Neural cell (in vitro differentiated cells): Measurements from ENCODE around the gene C5AR1. TPM values are rescaled to one million over a fixed set of nuclear protein-coding genes. Genes with fewer than 3 reads are reported as not detected.

Experiments
- H2AFZ ChIP-seq: fragments of 200-600, 300-800 bp; sonication (generic), shearing (Covaris generic); 2 replicates; pipeline ENCODE4 v1.6.0; 2014; ENCODE audit warnings: low read depth, mild to moderate bottlenecking, antibody characterized with exemption, low read length, moderate library complexity
- H3F3A ChIP-seq: fragments of 200-600 bp; shearing (Covaris generic); 2 replicates; pipeline ENCODE4 v1.6.1; 2016; ENCODE audit warnings: mild to moderate bottlenecking, moderate library complexity, mixed read lengths, antibody characterized with exemption, low read length; ENCODE audit not compliant: insufficient read depth, poor library complexity, severe bottlenecking
- H3K27ac ChIP-seq: fragments of 200-600, 300-800 bp; sonication (generic), shearing (Covaris generic); 2 replicates; pipeline ENCODE4 v1.5.1; 2014; ENCODE audit warnings: mild to moderate bottlenecking, low read length, moderate library complexity
- H3K27me3 ChIP-seq: fragments of 300-800, 200-600 bp; sonication (generic), shearing (Covaris generic); 2 replicates; pipeline ENCODE4 v1.6.0; 2014; ENCODE audit warnings: mild to moderate bottlenecking, low read depth, low read length, moderate library complexity; ENCODE audit not compliant: insufficient read depth
- H3K36me3 ChIP-seq: fragments of 300-800, 200-600 bp; sonication (generic), shearing (Covaris generic); 2 replicates; pipeline ENCODE4 v1.5.1; 2014; ENCODE audit warnings: mild to moderate bottlenecking, antibody characterized with exemption, low read length, moderate library complexity; ENCODE audit not compliant: insufficient read depth
- H3K4me2 ChIP-seq: fragments of 300-800, 200-600 bp; sonication (generic), shearing (Covaris generic); 2 replicates; pipeline ENCODE4 v1.6.0; 2014; ENCODE audit warnings: mild to moderate bottlenecking, low read length
- H3K4me3 ChIP-seq: fragments of 300-800, 200-600 bp; sonication (generic), shearing (Covaris generic); 2 replicates; pipeline ENCODE4 v1.5.1; 2014; ENCODE audit warnings: mild to moderate bottlenecking, low read length, moderate library complexity
- H3K79me2 ChIP-seq: fragments of 200-600 bp; shearing (Covaris generic); replicated peaks from 2 replicates; pipeline ENCODE4 v1.6.0; 2014; ENCODE audit warnings: mild to moderate bottlenecking, low read length, moderate library complexity; ENCODE audit not compliant: insufficient read depth
- H3K9ac ChIP-seq: fragments of 300-800, 200-600 bp; sonication (generic), shearing (Covaris generic); 2 replicates; pipeline ENCODE4 v1.6.1; 2016; ENCODE audit warnings: mild to moderate bottlenecking, low read length, mixed read lengths
- H3K9me2 ChIP-seq: fragments of 200-600 bp; shearing (Covaris generic); 2 replicates; pipeline ENCODE4 v1.6.1; 2016; ENCODE audit warnings: mild to moderate bottlenecking, low read length, mixed read lengths; ENCODE audit not compliant: insufficient read depth
- H3K9me3 ChIP-seq: fragments of 200-600, 300-800 bp; sonication (generic), shearing (Covaris generic); 2 replicates; pipeline ENCODE4 v1.6.1; 2016; ENCODE audit warnings: mild to moderate bottlenecking, mixed run types, low read length, moderate library complexity, mixed read lengths
- H4K20me1 ChIP-seq: fragments of 200-600 bp; shearing (Covaris generic); 2 replicates; pipeline ENCODE4 v1.6.1; 2016; ENCODE audit warnings: mild to moderate bottlenecking, mixed run types; ENCODE audit not compliant: insufficient read depth
- CTCF ChIP-seq: fragments of 450-650 bp; IDR thresholded peaks from 2 replicates; pipeline ENCODE4 v1.5.1; 2014; ENCODE audit warnings: antibody characterized with exemption, mild to moderate bottlenecking, moderate library complexity; ENCODE audit not compliant: poor library complexity, severe bottlenecking
- EP300 ChIP-seq: fragments of 450-650 bp; conservative IDR thresholded peaks from 2 replicates; pipeline ENCODE4 v1.6.1; 2014; ENCODE audit warnings: antibody characterized with exemption, mild to moderate bottlenecking, moderate library complexity; ENCODE audit not compliant: poor library complexity, severe bottlenecking
- EZH2 ChIP-seq: fragments of 200-600, 300-800 bp; shearing (Covaris generic), sonication (generic); IDR thresholded peaks from 2 replicates; pipeline ENCODE4 v1.6.1; 2014; ENCODE audit warnings: antibody characterized with exemption, low read length, borderline replicate concordance, mild to moderate bottlenecking; ENCODE audit not compliant: insufficient read depth, poor library complexity, severe bottlenecking
- MXI1 ChIP-seq: fragments of 450-650 bp; conservative IDR thresholded peaks from 2 replicates; pipeline ENCODE4 v1.6.1; 2014; ENCODE audit warnings: antibody characterized with exemption, mild to moderate bottlenecking; ENCODE audit not compliant: poor library complexity, severe bottlenecking
- POLR2AphosphoS5 ChIP-seq: IDR thresholded peaks from 2 replicates; pipeline ENCODE4 v1.6.1; 2012
- RAD21 ChIP-seq: fragments of 450-650 bp; conservative IDR thresholded peaks from 2 replicates; pipeline ENCODE4 v1.6.1; 2014; ENCODE audit warnings: antibody characterized with exemption, mild to moderate bottlenecking, moderate library complexity
- REST ChIP-seq: IDR thresholded peaks from 2 replicates; pipeline ENCODE4 v1.6.1; 2012; ENCODE audit warnings: borderline replicate concordance
- SMC3 ChIP-seq: fragments of 450-650 bp; conservative IDR thresholded peaks from 2 replicates; pipeline ENCODE4 v1.6.1; 2014; ENCODE audit warnings: antibody characterized with exemption, mild to moderate bottlenecking, moderate library complexity; ENCODE audit not compliant: poor library complexity
- TAF1 ChIP-seq: IDR thresholded peaks from 2 replicates; pipeline ENCODE4 v1.6.1; 2012; ENCODE audit warnings: low read depth
- polyA plus RNA-seq: library from polyadenylated mRNA; depleted of rRNA; stranded (reverse); fragments of >200 nt; gene quantifications from 2 replicates; pipeline ENCODE4 v1.2.3, GENCODE V29; 2014

The C5AR1 gene
- polyA plus RNA-seq, 1 donor from 2014 or later: not detected

DNA sequence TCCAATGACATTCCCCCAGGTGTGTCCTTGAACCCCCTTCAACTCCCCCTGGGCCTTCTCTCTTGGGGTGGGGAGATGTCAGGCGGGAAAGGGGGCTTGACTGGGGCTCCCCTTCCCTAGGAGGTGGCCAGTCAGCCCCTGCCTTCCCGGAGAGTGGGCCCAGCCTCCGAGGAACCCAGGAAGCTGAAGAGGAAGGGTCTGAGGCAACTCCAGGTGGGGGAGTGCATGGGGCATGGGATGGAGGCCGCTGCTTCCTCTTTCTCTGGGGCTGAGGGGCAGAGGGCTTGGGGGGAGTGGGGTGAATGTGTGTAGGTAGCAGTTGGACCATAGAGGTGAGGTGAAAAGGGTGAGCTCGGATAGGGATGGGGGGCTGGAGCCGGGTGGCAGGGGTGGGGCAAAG is 37.7 kb upstream of the C5AR1 start:
- no peak overlapping the region for H3K9ac ChIP-seq
- H3K9me3 ChIP-seq: no peaks in the 10 kb centered on the region
- no peak for TF ChIP-seq EZH2
- no peak for TF ChIP-seq REST
- TF ChIP-seq CTCF: no peak
- TF ChIP-seq SMC3: no peak
- TF ChIP-seq POLR2AphosphoS5: no peak
- TF ChIP-seq EP300: no peak
- TF ChIP-seq RAD21: no peak
- no peak for TF ChIP-seq TAF1
- no peak for TF ChIP-seq MXI1
- no peaks in the 10 kb centered on the region for H3K36me3 ChIP-seq
- H3K4me3 ChIP-seq: no peak overlapping the region
- no peaks in the 10 kb centered on the region for H4K20me1 ChIP-seq
- H3K27ac ChIP-seq: no peak overlapping the region
- H3K79me2 ChIP-seq: no peaks in the 10 kb centered on the region
- no peaks in the 10 kb centered on the region for H3F3A ChIP-seq
- H3K9me2 ChIP-seq: no peaks in the 10 kb centered on the region
- H2AFZ ChIP-seq: no peak overlapping the region
- no peaks in the 10 kb centered on the region for H3K27me3 ChIP-seq
- no peak overlapping the region for H3K4me2 ChIP-seq

GRCh38 chr19:47272448-47273312 is 37.0 kb upstream of the C5AR1 start:
- Histone ChIP-seq H3K79me2 (no peaks in the 10 kb centered on the region), H4K20me1 (no peaks in the 10 kb centered on the region), H2AFZ (peak overlapping the region; percentile 80), H3K4me3 (peak overlapping the region; percentile 72), H3K9ac (peak overlapping the region; percentile 85), H3K4me2 (peak overlapping the region; percentile 13), H3K9me2 (no peaks in the 10 kb centered on the region), H3K9me3 (no peaks in the 10 kb centered on the region), H3F3A (no peaks in the 10 kb centered on the region), H3K36me3 (no peaks in the 10 kb centered on the region), H3K27ac (peak overlapping the region; percentile 92), H3K27me3 (no peaks in the 10 kb centered on the region)
- TF ChIP-seq RAD21 (no peak), REST (no peak), CTCF (no peak)
